GM21825 (cell line): ENCODE measurements around the gene PTGR1.

Experiments
- ATAC-seq: cut with Tn5 transposase; IDR thresholded peaks from one replicate; pipeline ENCODE4 v1.9.1; 2021; ENCODE audit warnings: mild to moderate bottlenecking, moderate library complexity; ENCODE audit not compliant: unreplicated experiment

The PTGR1 gene

GRCh38 chr9:111548623-111549022 lies 50.8 kb downstream of the PTGR1 start:
- ATAC-seq, result no peak

- no peak for ATAC-seq
These were observed 56.8 kb downstream of the PTGR1 start for GRCh38 chr9:111542497-111543254.

- no peak for ATAC-seq
These were observed 66.2 kb downstream of the PTGR1 start for GRCh38 chr9:111533099-111533790.

- ATAC-seq, result no peak
These were observed 67.7 kb downstream of the PTGR1 start for GRCh38 chr9:111531716-111532115.

- ATAC-seq, result no peak
These were observed 69.7 kb downstream of the PTGR1 start for GRCh38 chr9:111529787-111530186.

- no peak for ATAC-seq
These were observed 72.1 kb downstream of the PTGR1 start for GRCh38 chr9:111527347-111527746.

GRCh38 chr9:111525056-111525977 lies 74.1 kb downstream of the PTGR1 start, which contains the start of gene ZNF483:
Gene ZNF483, plus strand, starts transcription at chr9:111525179. Its CDS starts 2,217 bp downstream, at chr9:111527396.
- ATAC-seq, result peak; percentile 52

- no peak for ATAC-seq
These were observed 74.8 kb downstream of the PTGR1 start for GRCh38 chr9:111524731-111525055.

- ATAC-seq, result no peak
These were observed 83.4 kb downstream of the PTGR1 start for GRCh38 chr9:111516061-111516465.

- no peak for ATAC-seq
These were observed 84.5 kb downstream of the PTGR1 start for GRCh38 chr9:111514967-111515366.
